ENCODE measurements around the gene LCN9. TPM values are rescaled to one million over a fixed set of nuclear protein-coding genes. Genes with fewer than 3 reads are reported as not detected.

LCN9 gene
- total RNA-seq, 4 donors from 2014 or later = 1.4 TPM; not detected in 3

DNA sequence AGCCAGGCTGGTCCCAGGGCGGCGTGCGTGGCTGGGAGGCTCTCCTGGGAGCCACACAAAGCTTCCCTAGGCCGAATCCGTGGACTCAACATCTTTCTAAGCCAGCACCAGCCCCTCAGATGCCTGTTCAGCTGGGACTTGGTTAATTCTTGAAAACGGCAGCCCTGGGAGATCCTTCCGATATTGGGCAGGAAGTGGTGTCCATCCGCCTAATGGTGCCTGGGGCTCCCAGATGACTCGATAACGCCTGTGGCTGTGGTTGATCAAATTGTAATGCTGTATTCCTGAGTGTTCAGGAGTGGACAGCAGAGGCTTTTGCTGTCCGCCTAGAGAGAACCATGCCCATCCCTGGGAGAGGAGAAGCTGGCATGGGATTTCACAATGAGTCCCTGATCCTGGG is 52.9 kb downstream of the LCN9 start:
- TF ChIP-seq, protein P1, sequence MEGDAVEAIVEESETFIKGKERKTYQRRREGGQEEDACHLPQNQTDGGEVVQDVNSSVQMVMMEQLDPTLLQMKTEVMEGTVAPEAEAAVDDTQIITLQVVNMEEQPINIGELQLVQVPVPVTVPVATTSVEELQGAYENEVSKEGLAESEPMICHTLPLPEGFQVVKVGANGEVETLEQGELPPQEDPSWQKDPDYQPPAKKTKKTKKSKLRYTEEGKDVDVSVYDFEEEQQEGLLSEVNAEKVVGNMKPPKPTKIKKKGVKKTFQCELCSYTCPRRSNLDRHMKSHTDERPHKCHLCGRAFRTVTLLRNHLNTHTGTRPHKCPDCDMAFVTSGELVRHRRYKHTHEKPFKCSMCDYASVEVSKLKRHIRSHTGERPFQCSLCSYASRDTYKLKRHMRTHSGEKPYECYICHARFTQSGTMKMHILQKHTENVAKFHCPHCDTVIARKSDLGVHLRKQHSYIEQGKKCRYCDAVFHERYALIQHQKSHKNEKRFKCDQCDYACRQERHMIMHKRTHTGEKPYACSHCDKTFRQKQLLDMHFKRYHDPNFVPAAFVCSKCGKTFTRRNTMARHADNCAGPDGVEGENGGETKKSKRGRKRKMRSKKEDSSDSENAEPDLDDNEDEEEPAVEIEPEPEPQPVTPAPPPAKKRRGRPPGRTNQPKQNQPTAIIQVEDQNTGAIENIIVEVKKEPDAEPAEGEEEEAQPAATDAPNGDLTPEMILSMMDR (IDR thresholded peaks at IDR 0.05) = no peak
- ATAC-seq (ENCODE audit: low FRiP score) = no peak
- no peak for DNase-seq (ENCODE audit: low spot score)

Other genes with a start within 250 kb of the LCN9 start
- 10 to 100 TPM in 3 of 4 donors, 1 to 10 TPM in 1; 7.3 to 11.3 (median 10.9) TPM for gene PPP1R26, start 183.5 kb upstream of the LCN9 start, total RNA-seq
- 10 to 100 TPM; 23.5 to 46.8 (median 34.9) TPM for gene MRPS2, start 162.6 kb upstream of the LCN9 start, total RNA-seq
- gene LCN1, start 141.9 kb upstream of the LCN9 start, total RNA-seq = not detected
- not detected for gene OBP2A, start 117.2 kb upstream of the LCN9 start, total RNA-seq
- gene PAEP, start 101.6 kb upstream of the LCN9 start, total RNA-seq = not detected
- not detected for gene GLT6D1, start 23.8 kb upstream of the LCN9 start, total RNA-seq
- not detected for gene SOHLH1, start 36.2 kb downstream of the LCN9 start, total RNA-seq
- gene KCNT1, start 38.9 kb downstream of the LCN9 start, total RNA-seq = under 1 TPM in 2 of 4 donors, not detected in 2; 0.24 to 0.95 TPM
- 10 to 100 TPM; 22.3 to 52.5 (median 33.2) TPM for gene CAMSAP1, start 244.2 kb downstream of the LCN9 start, total RNA-seq